Suppressor macrophage treated with lipopolysaccharide for 4 hours (primary cell): Measurements from ENCODE around the gene TTC27.

Experiments
- DNase-seq: peaks from one replicate; pipeline ENCODE4 v3.0.0-alpha.2; 2020

TTC27 gene

GRCh38 chr2:32671885-32672533 is 44.2 kb downstream of the TTC27 start:
- no peak for DNase-seq

DNA sequence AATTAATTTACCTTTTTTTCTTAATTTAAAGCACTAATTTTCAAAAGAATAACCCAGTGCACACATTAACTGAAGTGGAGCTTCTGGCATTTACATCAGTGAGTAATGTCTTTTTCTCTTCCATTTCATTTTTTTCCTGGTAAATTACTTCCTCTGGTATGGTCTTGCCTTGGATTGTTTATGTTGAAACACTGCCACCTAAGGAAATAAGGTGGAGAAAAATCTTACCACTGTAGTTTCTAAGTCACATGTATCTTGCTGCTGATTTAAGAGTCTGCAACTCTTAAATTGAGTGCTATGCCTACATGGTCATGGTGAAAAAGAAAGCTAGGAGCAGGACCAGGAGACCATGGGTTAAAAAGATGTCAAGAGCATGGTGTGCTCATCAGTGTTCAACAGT is 51.0 kb downstream of the TTC27 start:
- no peak for DNase-seq

DNA sequence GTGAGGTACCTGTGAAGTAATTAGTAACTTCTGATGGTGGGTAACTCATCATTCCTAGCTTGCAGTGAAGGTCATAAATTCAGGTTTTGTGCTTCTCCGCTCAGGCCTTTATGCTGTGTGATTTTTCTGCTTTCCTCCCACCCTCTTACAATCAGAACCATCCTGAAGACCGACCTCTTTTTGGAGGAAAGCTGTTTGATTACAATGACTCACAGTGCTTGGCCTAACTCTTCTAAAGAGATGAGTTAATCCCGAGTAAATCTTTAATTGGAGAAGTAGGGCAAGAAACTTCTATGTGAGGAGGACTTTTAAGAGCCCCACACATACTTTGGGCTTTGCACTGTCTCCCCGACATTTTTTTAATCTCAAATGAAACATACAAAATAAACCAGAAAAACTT is 53.1 kb downstream of the TTC27 start:
- no peak for DNase-seq

GRCh38 chr2:32683520-32684086 is 55.8 kb downstream of the TTC27 start:
- DNase-seq = no peak

GRCh38 chr2:32688541-32688940 is 60.7 kb downstream of the TTC27 start:
- DNase-seq = peak; percentile 25

GRCh38 chr2:32691678-32692077 is 63.8 kb downstream of the TTC27 start:
- no peak for DNase-seq

DNA sequence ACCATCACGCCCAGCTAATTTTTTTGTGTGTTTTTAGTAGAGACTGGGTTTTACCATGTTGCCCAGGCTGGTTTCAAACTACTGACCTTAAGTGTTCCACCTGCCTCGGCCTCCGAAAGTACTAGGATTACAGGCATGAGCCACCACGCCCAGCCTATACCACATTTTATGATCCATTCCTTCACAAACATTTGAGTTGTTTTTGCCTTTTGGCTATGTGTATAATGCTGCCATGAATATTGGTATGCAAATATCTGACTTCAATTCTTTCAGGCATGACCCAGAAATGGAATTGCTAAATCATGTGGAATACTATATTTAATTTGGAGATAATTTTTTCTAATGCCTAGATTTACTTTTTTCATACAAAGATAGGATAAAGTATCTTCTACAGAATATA is 68.6 kb downstream of the TTC27 start:
- no peak for DNase-seq

GRCh38 chr2:32697156-32697555 is 69.3 kb downstream of the TTC27 start:
- DNase-seq = no peak

DNA sequence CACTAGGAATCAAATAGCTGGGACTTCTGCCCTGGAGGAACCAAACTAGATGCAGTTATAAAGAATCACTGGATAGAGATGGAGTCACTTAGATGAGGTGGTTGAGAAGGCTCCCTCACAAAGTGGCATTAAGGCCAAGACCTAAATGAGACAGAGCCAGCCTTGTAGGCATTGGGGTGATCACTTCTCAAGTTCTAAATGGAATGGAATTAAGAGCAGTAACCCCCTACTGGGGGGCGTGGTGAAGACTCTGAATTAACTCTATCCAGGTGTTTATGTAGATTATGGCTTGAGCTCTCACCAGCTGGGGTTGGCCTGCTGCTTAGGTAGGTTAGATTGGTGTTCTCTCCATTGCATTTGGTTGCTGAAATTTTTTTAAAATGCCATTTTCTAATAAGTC is 71.3 kb downstream of the TTC27 start:
- DNase-seq = no peak

DNA sequence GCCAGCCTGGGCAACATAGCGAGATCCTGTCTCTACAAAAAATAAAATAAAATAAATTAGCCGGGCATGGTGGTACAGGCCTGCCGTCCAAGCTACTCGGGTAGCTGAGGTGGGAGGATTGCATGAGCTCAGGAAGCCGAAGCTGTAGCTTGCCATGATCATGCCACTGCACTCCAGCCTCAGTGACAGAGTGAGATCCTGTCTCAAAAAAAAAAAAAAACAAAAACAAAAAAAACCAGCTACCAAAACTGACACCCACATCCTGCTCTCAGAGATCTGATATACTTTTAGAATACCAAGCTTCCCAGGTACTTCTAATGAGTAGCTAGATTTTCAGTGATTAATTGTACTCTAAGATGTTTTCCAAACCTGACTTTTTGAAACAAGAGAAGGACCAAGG is 74.0 kb downstream of the TTC27 start:
- DNase-seq = no peak

GRCh38 chr2:32702303-32703064 is 74.6 kb downstream of the TTC27 start:
- DNase-seq = no peak

GRCh38 chr2:32706815-32707579 is 79.1 kb downstream of the TTC27 start:
- no peak for DNase-seq

DNA sequence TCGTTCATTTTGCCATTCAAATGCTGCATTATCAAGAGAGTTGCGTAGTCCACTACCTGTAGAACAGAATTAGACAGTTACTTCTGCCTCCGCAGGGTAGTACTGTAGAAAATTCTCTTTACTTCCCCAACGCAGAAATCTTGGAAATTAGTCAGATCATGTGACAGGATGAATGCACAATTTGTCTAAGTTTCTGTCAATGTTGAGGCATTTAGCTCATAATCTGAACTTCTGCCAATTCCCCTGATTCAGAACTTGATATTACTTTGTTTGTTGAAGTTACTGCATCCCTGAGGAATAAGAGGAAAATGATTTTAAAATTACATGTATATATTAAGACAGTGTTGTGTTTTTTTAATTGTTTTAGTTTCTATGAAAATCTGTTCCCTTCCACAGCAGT is 83.4 kb downstream of the TTC27 start:
- peak; percentile 42 for DNase-seq

DNA sequence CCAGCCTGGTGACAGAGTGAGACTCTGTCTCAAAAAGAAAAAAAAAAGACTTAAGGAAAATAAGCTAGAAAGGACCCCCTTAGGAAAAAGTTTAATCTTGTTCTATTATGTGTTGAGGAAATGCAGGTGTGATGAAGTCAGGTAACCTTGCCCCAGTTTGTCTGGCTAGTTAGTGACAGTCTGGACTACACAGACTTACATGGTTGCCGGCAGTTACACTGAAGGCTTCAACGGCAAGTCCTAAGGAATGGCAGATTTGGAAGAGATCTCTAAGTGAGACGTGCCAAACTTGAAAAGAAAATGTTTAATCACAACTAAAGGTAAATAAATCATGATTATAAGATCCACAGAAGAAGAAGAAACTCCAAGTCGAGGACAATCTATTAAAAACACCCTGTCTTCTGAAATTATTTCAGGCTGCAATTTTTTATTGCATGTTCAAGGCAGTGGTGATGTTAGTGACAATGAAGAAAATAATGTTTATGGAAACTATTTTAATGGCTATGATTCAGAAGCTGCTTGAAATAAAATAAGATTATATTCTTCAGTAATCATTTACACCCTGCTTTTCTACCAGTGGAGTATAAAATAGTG is 84.2 kb downstream of the TTC27 start:
- no peak for DNase-seq

GRCh38 chr2:32712870-32713269 is 85.0 kb downstream of the TTC27 start:
- DNase-seq = no peak

DNA sequence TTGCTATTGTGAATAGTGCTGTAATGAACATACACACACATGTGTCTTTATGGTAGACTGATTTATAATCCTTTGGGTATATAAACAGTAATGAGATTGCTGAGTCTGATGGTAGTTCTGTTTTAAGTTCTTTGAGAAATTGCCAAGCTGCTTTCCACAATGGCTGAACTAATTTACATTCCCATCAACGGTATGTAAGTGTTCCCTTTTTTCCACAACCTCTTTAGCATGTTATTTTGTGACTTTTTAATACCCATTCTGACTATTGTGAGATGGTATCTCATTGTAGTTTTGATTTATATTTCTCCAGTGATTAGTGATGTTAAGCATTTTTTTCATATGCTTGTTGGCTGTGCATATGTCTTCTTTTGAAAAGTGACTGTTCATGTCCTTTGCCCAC is 86.7 kb downstream of the TTC27 start:
- DNase-seq = no peak

GRCh38 chr2:32715391-32715841 is 87.6 kb downstream of the TTC27 start:
- DNase-seq = no peak

DNA sequence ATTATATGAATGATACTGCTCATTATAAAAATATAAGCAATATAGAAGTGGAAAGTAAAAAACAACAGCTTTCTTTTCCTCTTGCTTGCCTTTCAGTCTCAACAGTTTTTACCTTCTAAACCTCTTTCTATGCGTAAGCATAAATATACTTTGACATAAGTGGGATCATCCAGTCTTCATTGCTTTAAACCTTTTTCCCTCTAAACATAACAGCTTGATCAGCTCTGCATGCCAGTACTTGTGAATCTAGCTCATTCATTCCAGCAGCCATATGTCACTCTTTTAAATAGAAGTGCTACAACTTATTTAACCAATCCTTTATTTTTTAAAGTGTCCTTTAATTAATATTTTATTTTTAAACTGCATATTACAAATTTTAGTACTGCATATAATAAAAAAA is 88.1 kb downstream of the TTC27 start:
- DNase-seq = no peak

DNA sequence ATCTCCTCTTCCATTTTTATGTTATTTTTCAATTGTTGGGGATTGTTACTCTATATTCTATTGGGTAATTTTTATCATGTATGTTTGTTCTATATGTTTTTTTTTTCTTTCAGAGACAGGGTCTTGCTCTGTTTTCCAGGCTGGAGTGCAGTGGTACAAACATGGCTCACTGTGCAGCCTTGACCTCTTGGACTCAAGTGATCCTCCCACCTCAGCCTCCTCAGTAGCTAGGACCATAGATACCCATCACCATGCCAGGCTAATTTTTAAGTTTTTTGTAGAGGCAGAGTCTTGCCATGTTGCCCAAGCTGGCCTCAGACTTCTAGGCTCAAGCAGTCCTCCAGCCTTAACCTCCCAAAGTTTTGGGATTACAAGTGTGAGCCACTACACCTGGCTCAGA is 88.7 kb downstream of the TTC27 start:
- DNase-seq = no peak

- no peak for DNase-seq
These were observed 90.9 kb downstream of the TTC27 start for GRCh38 chr2:32718752-32719151.

DNA sequence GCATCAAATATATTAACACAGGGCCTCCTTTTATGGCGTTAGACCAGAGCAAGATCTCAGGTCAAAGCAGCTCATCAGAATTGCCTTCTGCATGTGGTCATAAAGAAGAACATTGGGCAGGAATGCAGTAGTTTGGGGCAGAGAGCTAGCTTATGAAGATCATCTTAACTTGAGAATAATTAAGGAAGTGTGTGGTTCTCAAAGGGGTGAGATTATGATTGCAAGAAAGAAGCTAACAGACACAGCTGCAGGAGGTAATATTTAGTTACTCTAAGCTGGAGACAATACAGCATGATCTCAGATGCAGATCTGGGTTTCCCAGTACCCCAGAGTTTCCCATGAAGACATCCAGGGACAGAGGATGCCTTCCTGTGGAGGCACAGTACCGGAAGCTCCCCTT is 91.6 kb downstream of the TTC27 start:
- no peak for DNase-seq

- DNase-seq = no peak
These were observed 92.3 kb downstream of the TTC27 start for GRCh38 chr2:32719933-32720716.
